Measurements from ENCODE around the gene MPP4.

The MPP4 gene

DNA sequence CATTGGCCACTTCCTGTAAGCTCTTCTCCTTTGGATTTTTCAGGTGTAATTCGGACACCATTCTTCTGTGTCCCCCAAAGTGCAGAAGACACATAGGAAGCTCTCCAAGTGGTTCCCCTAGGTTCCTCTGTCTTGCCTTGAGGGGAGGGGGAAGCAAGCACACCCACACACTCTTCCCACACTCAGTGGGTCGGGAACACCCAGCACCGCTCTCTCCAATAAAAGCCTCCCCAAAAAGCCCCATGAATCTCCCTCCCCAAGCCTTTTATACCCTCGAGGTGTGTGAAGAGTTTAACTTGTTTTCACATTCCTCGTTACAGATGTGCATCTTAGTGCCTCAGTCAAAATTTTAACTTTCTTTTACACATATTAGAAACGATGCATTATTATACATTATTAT is 45.2 kb downstream of the MPP4 start:
- TF ChIP-seq, protein P1, sequence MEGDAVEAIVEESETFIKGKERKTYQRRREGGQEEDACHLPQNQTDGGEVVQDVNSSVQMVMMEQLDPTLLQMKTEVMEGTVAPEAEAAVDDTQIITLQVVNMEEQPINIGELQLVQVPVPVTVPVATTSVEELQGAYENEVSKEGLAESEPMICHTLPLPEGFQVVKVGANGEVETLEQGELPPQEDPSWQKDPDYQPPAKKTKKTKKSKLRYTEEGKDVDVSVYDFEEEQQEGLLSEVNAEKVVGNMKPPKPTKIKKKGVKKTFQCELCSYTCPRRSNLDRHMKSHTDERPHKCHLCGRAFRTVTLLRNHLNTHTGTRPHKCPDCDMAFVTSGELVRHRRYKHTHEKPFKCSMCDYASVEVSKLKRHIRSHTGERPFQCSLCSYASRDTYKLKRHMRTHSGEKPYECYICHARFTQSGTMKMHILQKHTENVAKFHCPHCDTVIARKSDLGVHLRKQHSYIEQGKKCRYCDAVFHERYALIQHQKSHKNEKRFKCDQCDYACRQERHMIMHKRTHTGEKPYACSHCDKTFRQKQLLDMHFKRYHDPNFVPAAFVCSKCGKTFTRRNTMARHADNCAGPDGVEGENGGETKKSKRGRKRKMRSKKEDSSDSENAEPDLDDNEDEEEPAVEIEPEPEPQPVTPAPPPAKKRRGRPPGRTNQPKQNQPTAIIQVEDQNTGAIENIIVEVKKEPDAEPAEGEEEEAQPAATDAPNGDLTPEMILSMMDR (IDR thresholded peaks at IDR 0.05; ENCODE audit: low read depth, low read length, missing control alignments), result no peak
- no peak for DNase-seq (ENCODE audit: extremely low read depth, low read depth)
- H3K4me3 ChIP-seq (replicated peaks; ENCODE audit: low read depth, low read length), result no peak overlapping the region

DNA sequence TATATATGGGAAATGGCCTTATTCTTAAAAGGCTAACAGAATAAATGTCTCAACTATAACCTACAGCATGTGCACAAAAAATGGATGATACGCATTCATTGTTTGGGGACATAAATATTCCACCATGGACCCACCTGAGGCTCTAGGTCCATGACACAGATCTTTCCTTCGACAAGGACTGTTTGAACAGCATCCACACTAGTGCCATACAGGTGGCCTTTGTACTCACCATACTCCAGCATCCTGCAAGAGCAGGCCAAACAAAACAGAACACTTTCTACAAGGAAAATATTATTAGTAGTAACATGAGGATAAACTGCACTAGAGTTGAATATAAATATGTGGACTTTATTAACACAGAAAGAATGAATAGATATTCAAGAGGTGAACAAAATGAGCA is 49.0 kb downstream of the MPP4 start:
- DNase-seq (ENCODE audit: extremely low read depth, low read depth), result no peak
- TF ChIP-seq, protein P1 (IDR thresholded peaks at IDR 0.05; ENCODE audit: low read depth, low read length, missing control alignments), result no peak
- no peak overlapping the region for H3K4me3 ChIP-seq (replicated peaks; ENCODE audit: low read depth, low read length)

DNA sequence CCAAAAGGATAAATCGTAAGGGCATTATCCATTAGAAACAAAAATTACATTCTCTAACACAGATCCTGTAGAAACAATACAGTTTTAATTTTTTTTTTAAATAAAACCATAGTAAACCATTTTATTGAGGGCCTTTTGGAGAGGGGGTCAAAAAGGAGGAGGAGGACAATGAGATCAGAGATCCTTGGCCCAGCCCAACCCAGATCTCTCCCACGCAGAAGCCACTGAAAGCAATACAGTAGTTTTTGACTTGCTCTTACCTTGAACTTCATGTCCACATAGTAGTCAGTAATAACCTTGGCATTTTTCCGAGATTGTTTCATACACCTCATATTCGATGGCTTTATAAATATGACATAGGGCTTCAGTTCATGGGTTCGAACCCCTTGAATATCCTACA is 51.0 kb downstream of the MPP4 start:
- H3K4me3 ChIP-seq (replicated peaks; ENCODE audit: low read depth, low read length), result no peak overlapping the region
- TF ChIP-seq, protein P1 (IDR thresholded peaks at IDR 0.05; ENCODE audit: low read depth, low read length, missing control alignments), result no peak
- no peak for DNase-seq (ENCODE audit: extremely low read depth, low read depth)

DNA sequence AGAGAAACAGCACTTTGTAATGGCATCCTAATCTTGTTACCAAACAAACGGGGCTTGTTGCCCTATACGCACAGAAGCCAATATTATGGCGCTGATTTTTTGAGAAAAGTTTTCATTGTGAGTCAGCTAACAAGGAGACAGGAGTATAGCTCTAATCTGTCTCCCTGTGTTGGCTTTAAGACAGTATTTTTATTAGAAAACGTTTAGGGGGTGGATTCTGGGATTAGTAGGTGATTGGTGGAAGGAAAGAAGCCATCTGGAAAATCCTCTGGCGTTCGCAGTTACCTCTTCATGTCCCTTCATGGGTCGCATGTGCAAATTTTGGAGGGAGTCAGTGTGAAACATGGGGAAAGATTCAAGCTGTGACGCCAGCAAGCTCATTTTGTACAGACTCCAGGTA is 54.4 kb downstream of the MPP4 start:
- no peak overlapping the region for H3K4me3 ChIP-seq (replicated peaks; ENCODE audit: low read depth, low read length)
- TF ChIP-seq, protein P1 (IDR thresholded peaks at IDR 0.05; ENCODE audit: low read depth, low read length, missing control alignments), result no peak
- no peak for DNase-seq (ENCODE audit: extremely low read depth, low read depth)

DNA sequence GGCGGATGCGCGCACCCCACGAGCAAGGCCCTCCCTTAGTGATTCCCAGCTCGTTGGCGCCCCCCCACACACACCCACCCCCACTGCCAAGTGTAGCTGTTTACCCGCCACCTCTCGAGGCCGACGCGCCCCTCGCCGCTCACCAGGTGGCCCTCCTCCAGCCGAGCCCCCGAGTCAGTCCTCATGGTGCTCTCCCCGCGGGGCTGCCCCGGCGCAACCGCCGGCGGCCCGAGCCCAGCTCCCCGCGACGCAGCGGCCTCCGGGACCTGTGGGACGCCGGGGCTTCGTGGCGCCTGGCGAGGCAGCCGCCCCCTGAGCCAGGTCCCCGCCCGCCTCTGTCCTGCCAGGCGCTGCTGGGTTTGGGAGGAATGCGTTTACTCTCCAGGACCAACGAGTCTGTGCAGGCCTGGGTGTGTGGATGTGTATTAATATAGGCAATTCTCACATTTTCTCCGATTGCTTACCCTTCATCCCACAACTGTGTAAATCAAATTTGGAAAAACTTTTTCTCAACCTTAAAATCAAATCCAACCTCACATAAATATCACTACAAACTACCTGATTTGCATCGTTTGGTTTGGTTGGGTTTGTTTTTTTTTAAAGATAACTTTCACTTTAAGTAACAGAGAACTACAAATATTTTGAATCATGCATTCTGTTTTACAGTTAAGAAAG is 55.1 kb downstream of the MPP4 start, which contains the start of gene TMEM237:
Gene TMEM237, minus strand, starts transcription at position 288 of the 675 bp plus-strand sequence. Its CDS starts 103 bp downstream, at position 185.
- H3K4me3 ChIP-seq (replicated peaks; ENCODE audit: low read depth, low read length), result peak within 1 kb of the TSS; percentile 79
- no peak for DNase-seq (ENCODE audit: extremely low read depth, low read depth)
- TF ChIP-seq, protein P1 (IDR thresholded peaks at IDR 0.05; ENCODE audit: low read depth, low read length, missing control alignments), result no peak

DNA sequence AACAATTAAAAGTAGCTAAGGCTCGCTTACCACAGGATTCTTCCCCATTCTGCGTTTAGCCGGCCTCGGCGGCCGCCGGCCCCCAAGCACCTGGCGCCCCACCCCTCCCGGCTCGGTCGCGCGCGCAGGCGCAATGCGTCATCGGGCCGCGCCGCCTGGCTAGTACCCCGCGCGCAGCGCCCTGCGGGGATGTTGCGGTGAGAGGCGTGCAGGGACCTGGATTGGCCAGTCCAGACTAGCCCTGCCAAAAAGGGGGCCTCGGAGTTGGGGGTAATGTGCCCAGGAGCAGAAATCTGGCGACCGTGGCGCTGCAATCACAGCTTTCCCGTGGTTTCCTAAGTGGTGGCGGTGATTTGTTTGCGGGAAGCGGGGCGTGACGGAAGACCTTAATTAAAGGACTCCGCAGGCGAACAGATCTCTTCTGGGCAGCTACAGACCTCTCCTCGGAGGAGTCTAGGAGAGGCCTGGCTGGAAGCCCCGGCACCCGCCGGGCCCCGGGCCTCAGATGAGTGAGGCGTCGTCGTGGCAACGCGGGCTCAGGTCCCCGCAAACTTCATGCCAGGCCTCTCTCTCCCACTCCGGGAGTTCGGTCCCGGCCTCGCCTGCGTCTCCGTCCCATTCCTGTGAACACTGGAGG is 55.7 kb downstream of the MPP4 start:
- DNase-seq (ENCODE audit: extremely low read depth, low read depth), result no peak
- TF ChIP-seq, protein P1 (IDR thresholded peaks at IDR 0.05; ENCODE audit: low read depth, low read length, missing control alignments), result no peak
- H3K4me3 ChIP-seq (replicated peaks; ENCODE audit: low read depth, low read length), result peak overlapping the region; percentile 79

Data from HFF-Myc (cell line).